K562 (cell line): ENCODE data around the gene SMG1. TPM values are rescaled to one million over a fixed set of nuclear protein-coding genes. Genes with fewer than 3 reads are reported as not detected.

Experiments used
- ATF2 ChIP-seq: sonication (generic); formaldehyde crosslinking; IDR thresholded peaks from 2 replicates; pipeline ENCODE4 v1.8.1; 2022; ENCODE audit warnings: missing genetic modification reagents
- CLOCK ChIP-seq: fragments of 250-450 bp; sonication (Bioruptor Pico); IDR thresholded peaks from 2 replicates; pipeline ENCODE4 v1.4.0; 2020; ENCODE audit warnings: mild to moderate bottlenecking, moderate library complexity, borderline replicate concordance
- CREB5 ChIP-seq: fragments of 250-450 bp; sonication (Bioruptor Pico); IDR thresholded peaks from 2 replicates; pipeline ENCODE4 v1.5.0; 2020; ENCODE audit warnings: mild to moderate bottlenecking
- CXXC5 ChIP-seq: fragments of 250-450 bp; sonication (Bioruptor Pico); IDR thresholded peaks from 2 replicates; pipeline ENCODE4 v1.8.0; 2022; ENCODE audit warnings: inconsistent platforms, mild to moderate bottlenecking, moderate library complexity
- DLX4 ChIP-seq: fragments of 250-450 bp; sonication (Bioruptor Pico); IDR thresholded peaks from 2 replicates; pipeline ENCODE4 v1.6.1; 2021; ENCODE audit warnings: mild to moderate bottlenecking
- E2F3 ChIP-seq: fragments of 250-450 bp; sonication (Bioruptor Pico); IDR thresholded peaks from 2 replicates; pipeline ENCODE4 v1.4.0; 2020; ENCODE audit warnings: mild to moderate bottlenecking
- FOSL1 ChIP-seq: fragments of 200-800 bp; sonication (Bioruptor generic); conservative IDR thresholded peaks from 2 replicates; pipeline ENCODE4 v1.6.1; 2016; ENCODE audit warnings: missing genetic modification characterization, missing compliant biosample characterization
- FOXA1 ChIP-seq: fragments of 450-650 bp; IDR thresholded peaks from 2 replicates; pipeline ENCODE4 v1.6.1; 2016; ENCODE audit warnings: mild to moderate bottlenecking, borderline replicate concordance
- FOXJ3 ChIP-seq: sonication (generic); formaldehyde crosslinking; IDR thresholded peaks from 2 replicates; pipeline ENCODE4 v1.4.0; 2020; ENCODE audit warnings: mild to moderate bottlenecking, missing genetic modification reagents
- LARP7 ChIP-seq: fragments of 450-650 bp; IDR thresholded peaks from 2 replicates; pipeline ENCODE4 v1.6.1; 2016
- MAFK ChIP-seq: IDR thresholded peaks from 2 replicates; pipeline ENCODE4 v1.6.1; 2011; ENCODE audit warnings: low read length, improper control_type of control experiment
- NEUROD1 ChIP-seq: fragments of 150-350 bp; IDR thresholded peaks from 2 replicates; pipeline ENCODE4 v1.6.1; 2014; ENCODE audit warnings: borderline replicate concordance, low read length, low read depth; ENCODE audit not compliant: partially characterized antibody
- PHF21A ChIP-seq: fragments of 450-650 bp; IDR thresholded peaks from 2 replicates; pipeline ENCODE4 v1.6.1; 2017; ENCODE audit warnings: low read depth, borderline replicate concordance
- STAT5B ChIP-seq: fragments of 250-450 bp; sonication (Bioruptor Pico); IDR thresholded peaks from 2 replicates; pipeline ENCODE4 v1.8.0; 2021; ENCODE audit warnings: mild to moderate bottlenecking, inconsistent platforms
- ZFX ChIP-seq: sonication (generic); formaldehyde crosslinking; IDR thresholded peaks from 2 replicates; pipeline ENCODE4 v1.8.0; 2022; ENCODE audit warnings: mild to moderate bottlenecking, missing genetic modification reagents, moderate library complexity
- ZNF395 ChIP-seq: fragments of 200-800 bp; sonication (Bioruptor generic); IDR thresholded peaks from 2 replicates; pipeline ENCODE4 v1.6.1; 2017; ENCODE audit warnings: missing genetic modification characterization, missing compliant biosample characterization
- ZNF699 ChIP-seq: fragments of 250-450 bp; sonication (Bioruptor Pico); IDR thresholded peaks from 2 replicates; pipeline ENCODE4 v1.8.0; 2021; ENCODE audit warnings: mild to moderate bottlenecking, moderate library complexity; ENCODE audit not compliant: insufficient replicate concordance
- polyA plus RNA-seq, 8 experiments: library from polyadenylated mRNA; depleted of rRNA in 4 of 8; stranded (reverse) in 5 of 8; unstranded in 3 of 8; fragments of >200 nt; fragmentation: Nextera tagmentation in 2 of 8; fragmentation: Illumina TruSeq in 1 of 8; extraction: Ambion mirVana in 2 of 8; extraction: Trizol in 1 of 8; gene quantifications; 2 replicates each; pipeline versions ENCODE4 v1.2.1 to v1.2.3, GENCODE V29; 2011 to 2014; ENCODE audit warnings: inconsistent platforms in 1 of 8, missing spikeins in 1 of 8
- total RNA-seq, 7 experiments: library from RNA; depleted of rRNA in 6 of 7; stranded (reverse); fragments of >200 nt in 6 of 7; fragmentation: Illumina TruSeq in 2 of 7; extraction: Trizol in 2 of 7; gene quantifications; 2 replicates each; pipeline versions ENCODE4 v1.2.1 to v1.2.3, GENCODE V29; 2011 to 2021; ENCODE audit warnings: low replicate concordance in 1 of 7
- TF ChIP-seq, protein P1 (sequence below): fragments of 250-450 bp; sonication (Bioruptor Pico); IDR thresholded peaks from 2 replicates; pipeline ENCODE4 v1.5.0; 2021

Gene SMG1
- total and polyA plus RNA-seq, 9 of the 15 experiments (the other 6 are each of a cell fraction or from before 2014, with no cell fraction given), result 3.4 to 54.8 (median 32.0) TPM

GRCh38 chr16:18801145-18801972 is 124.8 kb downstream of the SMG1 start, which contains the start of gene ARL6IP1 (continued):
- TF ChIP-seq, protein P1, sequence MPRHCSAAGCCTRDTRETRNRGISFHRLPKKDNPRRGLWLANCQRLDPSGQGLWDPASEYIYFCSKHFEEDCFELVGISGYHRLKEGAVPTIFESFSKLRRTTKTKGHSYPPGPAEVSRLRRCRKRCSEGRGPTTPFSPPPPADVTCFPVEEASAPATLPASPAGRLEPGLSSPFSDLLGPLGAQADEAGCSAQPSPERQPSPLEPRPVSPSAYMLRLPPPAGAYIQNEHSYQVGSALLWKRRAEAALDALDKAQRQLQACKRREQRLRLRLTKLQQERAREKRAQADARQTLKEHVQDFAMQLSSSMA (CRISPR knock-in tag), result 0 out of 2 replicates have a peak, but pooled peaks have one; percentile 22
- TF ChIP-seq ATF2 (CRISPR knock-in tag) (no peak), DLX4 (no peak), CXXC5 (peak; percentile 93), MAFK (no peak), NEUROD1 (peak; percentile 82), PHF21A (no peak; the same call in 1 of the 2 replicates), FOXA1 (no peak), E2F3 (CRISPR knock-in tag) (no peak), ZNF699 (CRISPR knock-in tag) (no peak), FOXJ3 (CRISPR knock-in tag) (no peak), CLOCK (no peak), ZNF395 (0 out of 2 replicates have a peak, but pooled peaks have one; percentile 6), ZFX (peak; percentile 92), LARP7 (no peak), CREB5 (CRISPR knock-in tag) (no peak), STAT5B (CRISPR knock-in tag) (no peak), FOSL1 (tag) (peak; percentile 74)
